ENCODE measurements around the gene ENO3.

GRCh38 chr17:4938688-4939545, 12.0 kb upstream of the ENO3 start:
- TF ChIP-seq EP300 (IDR thresholded peaks at IDR 0.05) (no peak), CTCF (IDR thresholded peaks at IDR 0.05) (no peak)

Measured in suprapubic skin (tissue), 3 donors.